Activated T-cell treated with anti-CD3 and anti-CD28 coated beads, Interleukin-2, amount 50 U/mL, for 1 hour (primary cell): ENCODE data around the gene TRIM24.
"Not testable (repeated sequence)": the region's sequence is repeated elsewhere in the genome, so short reads cannot be mapped to it uniquely, and the experiment has no call there.

ENCODE experiments used
- DNase-seq: peaks from one replicate; pipeline ENCODE4 v3.0.0-alpha.2; 2020

Gene TRIM24

DNA sequence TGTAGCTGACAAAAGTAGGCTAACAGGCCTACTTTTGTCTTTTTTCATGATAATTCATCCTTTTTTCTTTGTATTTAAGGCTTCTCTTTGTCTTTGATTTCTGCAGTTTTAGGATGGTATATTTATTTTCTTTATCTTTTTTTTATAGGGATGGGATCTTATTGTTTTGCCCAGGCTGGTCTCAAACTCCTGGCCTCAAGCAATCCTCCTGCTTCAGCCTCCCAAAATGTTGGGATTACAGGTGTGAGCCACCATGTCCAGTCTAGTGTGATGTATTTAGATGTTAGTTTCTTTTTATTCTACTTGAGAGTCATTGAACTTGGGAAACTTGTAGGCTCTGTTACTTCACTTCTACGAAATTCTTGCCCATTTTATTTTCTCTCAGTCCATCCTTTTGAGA is 35.4 kb downstream of the TRIM24 start:
- DNase-seq: no peak

GRCh38 chr7:138499340-138499739 is 39.3 kb downstream of the TRIM24 start:
- no peak for DNase-seq

DNA sequence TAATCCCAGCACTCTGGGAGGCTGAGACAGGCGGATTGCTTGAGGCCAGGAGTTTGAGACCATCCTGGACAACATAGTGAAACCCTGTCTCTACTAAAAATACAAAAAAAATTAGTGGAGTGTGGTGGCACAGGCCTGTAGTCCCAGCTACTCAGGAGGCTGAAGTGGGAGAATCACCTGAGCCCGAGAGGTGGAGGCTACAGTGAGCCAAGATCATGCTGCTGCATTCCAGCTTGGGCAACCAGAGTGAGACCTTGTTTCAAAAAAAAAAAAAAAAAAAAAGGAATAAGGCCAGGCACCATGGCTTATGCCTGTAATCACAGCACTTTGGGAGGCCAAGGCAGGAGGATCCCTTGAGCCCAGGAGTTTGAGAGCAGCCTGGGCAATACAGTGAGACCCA is 40.2 kb downstream of the TRIM24 start:
- DNase-seq: not testable (repeated sequence)

- no peak for DNase-seq
Measured at GRCh38 chr7:138500892-138501291, 40.8 kb downstream of the TRIM24 start.

DNA sequence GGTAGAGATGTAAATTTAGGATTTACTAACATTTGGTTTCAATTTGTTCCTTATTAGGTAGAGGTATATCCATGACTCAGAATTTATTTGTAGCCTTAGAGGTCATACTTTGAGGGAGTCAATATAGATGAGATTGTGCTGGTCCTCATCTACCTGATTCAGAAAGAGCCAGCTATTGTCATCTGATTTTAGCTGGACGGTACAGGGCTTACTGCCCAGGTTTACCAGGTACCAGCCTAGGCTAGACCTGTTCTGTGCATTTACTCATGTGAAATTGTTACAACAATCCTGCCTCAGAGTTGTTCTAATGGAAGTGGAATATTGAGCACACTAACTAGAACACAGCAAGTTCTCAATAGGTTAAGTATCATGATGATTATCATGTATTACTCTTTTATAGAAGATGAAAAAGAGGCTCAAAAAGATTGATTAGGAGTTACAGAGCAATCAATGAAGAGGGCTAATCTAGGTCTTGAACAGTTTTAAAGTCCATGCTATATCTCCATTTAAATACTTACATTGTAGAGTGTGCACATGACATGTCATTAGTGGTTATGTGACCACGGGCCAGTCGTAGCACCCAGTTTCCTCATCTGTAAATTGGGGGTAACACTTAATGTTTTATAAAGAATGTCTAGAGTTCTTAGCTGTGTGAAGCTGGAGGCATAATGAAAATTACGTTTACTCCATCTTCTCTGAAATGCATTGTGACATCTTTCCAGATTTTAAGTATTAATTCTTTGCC is 42.1 kb downstream of the TRIM24 start:
- no peak for DNase-seq

GRCh38 chr7:138505361-138505873 is 45.4 kb downstream of the TRIM24 start:
- no peak for DNase-seq

GRCh38 chr7:138506764-138507163 is 46.7 kb downstream of the TRIM24 start:
- no peak for DNase-seq

GRCh38 chr7:138510003-138510402 is 49.9 kb downstream of the TRIM24 start:
- no peak for DNase-seq

DNA sequence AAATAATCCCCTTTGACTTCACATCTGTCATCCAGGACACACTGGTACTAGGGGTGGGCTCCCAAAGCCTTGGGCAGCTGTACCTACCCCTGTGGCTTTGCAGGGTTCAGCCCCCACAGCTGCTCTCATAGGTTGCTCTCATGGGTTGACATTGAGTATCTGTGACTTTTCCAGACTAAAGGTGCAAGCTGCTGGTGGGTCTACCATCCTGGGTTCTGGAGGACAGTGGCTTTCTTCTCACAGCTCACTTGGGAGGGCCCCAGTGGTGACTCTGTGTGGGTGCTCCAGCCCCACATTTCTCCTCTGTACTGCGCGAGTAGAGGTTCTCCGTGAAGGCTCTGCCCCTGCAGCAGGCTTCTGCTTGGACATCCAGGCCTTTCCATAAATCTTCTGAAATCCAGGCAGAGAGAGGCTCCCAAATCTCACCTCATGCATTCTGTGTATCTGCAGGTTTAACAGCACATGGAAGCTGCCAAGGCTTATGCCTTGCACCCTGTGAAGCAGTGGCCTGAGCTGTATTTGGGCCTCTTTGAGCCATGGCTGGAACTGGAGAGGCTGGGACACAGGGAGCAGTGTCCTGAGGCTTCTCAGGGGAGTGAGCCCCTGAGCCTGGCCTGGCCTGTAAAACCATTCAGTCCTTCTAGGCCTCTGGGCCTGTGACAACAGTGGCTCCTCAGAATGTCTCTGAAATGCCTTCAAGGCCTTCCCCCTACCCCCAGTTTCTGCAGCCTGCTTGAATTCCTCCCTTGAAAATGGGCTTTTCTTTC is 52.2 kb downstream of the TRIM24 start:
- DNase-seq: no peak

- no peak for DNase-seq
Measured at GRCh38 chr7:138512885-138513284, 52.8 kb downstream of the TRIM24 start.

GRCh38 chr7:138513344-138513871 is 53.3 kb downstream of the TRIM24 start:
- DNase-seq: no peak

DNA sequence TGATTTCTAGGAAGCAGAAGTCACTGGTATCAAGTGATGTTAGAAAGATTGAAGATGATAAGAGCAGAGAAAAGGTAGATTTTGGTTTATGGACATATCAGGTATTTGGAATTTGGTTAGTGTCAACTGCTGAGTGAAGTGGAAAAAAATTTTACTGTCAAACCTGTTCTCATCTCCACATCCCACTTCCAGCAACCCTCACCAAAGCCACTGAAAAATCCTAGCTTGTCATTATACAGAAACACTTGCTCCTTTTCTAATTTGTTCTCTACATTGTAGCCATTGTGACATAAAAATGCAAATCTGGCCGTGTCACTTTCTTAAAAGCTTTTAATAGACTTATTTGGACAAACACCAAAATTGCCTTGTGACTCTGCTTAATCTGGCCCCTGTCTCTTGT is 54.0 kb downstream of the TRIM24 start:
- no peak for DNase-seq

DNA sequence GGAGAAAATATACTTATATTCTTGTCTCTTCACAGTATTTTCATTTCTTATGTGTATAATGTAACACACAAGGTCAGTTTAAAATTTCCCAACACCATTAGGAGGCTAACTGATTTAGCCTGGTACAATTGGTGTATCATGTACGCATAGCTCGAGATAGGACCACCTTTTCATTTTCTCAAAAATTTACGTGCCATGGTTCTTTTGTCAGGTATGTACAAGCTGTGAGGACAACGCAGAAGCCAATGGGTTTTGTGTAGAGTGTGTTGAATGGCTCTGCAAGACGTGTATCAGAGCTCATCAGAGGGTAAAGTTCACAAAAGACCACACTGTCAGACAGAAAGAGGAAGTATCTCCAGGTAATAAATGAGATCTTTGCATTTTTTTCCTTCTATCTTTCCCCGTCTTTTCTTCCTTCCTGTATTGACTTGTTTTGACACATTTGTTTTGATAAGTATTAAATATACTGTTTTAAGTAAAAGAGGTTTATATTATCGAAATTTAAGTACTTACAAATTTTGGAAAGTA is 55.0 kb downstream of the TRIM24 start:
- DNase-seq: no peak

GRCh38 chr7:138519061-138519798 is 59.2 kb downstream of the TRIM24 start:
- DNase-seq: no peak

GRCh38 chr7:138520742-138521141 is 60.7 kb downstream of the TRIM24 start:
- no peak for DNase-seq

GRCh38 chr7:138521837-138522461 is 61.9 kb downstream of the TRIM24 start:
- no peak for DNase-seq

GRCh38 chr7:138524259-138524658 is 64.2 kb downstream of the TRIM24 start:
- DNase-seq: no peak

DNA sequence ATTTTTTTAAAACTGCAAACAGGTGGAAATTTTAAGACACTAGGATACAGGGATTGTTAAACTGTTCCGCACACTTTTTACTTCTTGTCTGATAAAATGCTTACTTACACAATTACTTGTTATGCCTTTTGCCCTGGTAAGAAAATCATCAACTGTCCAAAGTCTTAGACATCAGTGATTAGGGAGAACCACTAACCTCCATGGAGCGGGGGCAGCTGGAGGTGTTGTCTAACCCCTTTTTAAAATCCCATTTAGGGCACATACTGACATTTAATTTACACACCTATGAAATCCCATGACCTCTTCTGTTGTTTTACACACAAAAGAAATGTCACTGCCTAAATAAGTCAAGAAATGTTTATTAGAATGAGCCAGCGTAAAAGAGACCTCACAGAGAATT is 65.7 kb downstream of the TRIM24 start:
- DNase-seq: no peak

DNA sequence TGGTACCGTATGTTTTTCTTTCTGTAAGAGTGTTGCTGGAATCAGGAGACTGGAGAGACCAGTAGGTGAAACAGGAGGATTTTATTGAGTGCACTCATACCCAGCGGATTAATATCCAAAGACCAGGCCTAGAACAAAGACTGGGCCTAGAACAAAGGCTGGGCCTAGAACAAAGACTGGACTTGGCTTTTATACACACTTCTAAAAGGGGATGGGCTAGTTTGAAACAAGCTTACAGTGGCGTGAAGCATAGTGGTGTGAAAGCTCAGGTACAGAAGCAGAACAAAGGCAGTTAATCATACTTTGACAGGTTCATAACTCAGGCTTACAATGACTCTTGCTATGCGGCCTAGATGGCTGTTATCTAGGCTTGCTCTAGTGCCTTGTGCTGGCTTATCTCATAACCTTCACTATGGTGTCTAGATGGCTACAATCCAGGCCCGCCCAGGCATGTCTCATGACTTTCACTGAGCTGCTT is 67.7 kb downstream of the TRIM24 start:
- no peak for DNase-seq

- not testable (repeated sequence) for DNase-seq
Measured at GRCh38 chr7:138536833-138537232, 76.8 kb downstream of the TRIM24 start.

DNA sequence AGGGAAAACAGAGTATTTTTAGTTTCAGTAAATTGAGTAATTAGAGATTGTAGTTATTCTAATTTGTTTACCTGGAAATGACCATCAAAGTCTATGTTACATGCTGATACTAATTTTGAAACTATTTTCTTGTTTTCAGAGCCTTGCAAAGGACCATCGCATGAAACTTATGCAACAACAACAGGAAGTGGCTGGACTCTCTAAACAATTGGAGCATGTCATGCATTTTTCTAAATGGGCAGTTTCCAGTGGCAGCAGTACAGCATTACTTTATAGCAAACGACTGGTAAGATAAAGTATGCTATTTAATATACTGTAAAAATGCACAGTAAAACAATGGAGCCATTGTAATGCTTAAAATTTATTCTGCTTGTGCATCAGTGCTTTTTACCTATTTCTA is 78.5 kb downstream of the TRIM24 start:
- DNase-seq: no peak

GRCh38 chr7:138538997-138539644 is 79.1 kb downstream of the TRIM24 start:
- no peak for DNase-seq
